Heart right ventricle (tissue), 16 donors: ENCODE results near the gene PAQR7. TPM values are rescaled to one million over a fixed set of nuclear protein-coding genes. Genes with fewer than 3 reads are reported as not detected.

Experiments
- ATAC-seq, 8 donors: fragments of 200-7000 bp; cut with Tn5 transposase; one replicate each; pipeline ENCODE4 v1.9.1; 2020; ENCODE audit warnings: mild to moderate bottlenecking in 8 of 8, moderate library complexity in 8 of 8, moderate number of reproducible peaks in 1 of 8
- DNase-seq, 2 donors: peaks; one replicate each; pipeline ENCODE4 v3.0.0-alpha.2; 2020
- H3K27ac ChIP-seq, 10 donors: fragments of 200-600 bp; sonication (generic) in 2 of 10; one replicate each; pipeline versions ENCODE4 v1.5.0 to v1.8.0; 2020 to 2022; ENCODE audit warnings: mild to moderate bottlenecking in 3 of 10
- H3K27me3 ChIP-seq, 7 donors: fragments of 200-600 bp; one replicate each; pipeline ENCODE4 v1.8.0; 2021 to 2022; ENCODE audit warnings: mild to moderate bottlenecking in 2 of 7
- H3K36me3 ChIP-seq, 9 donors: fragments of 200-600 bp; sonication (generic) in 1 of 9; one replicate each; pipeline versions ENCODE4 v1.5.0 to v1.8.0; 2020 to 2022; ENCODE audit warnings: mild to moderate bottlenecking in 2 of 9
- H3K4me1 ChIP-seq, 9 donors: fragments of 200-600 bp; sonication (generic) in 1 of 9; one replicate each; pipeline versions ENCODE4 v1.5.0 to v1.8.0; 2020 to 2022; ENCODE audit warnings: mild to moderate bottlenecking in 4 of 9
- H3K4me3 ChIP-seq, 10 donors: fragments of 200-600 bp; sonication (generic) in 2 of 10; one replicate each; pipeline versions ENCODE4 v1.5.0 to v1.8.0; 2020 to 2022; ENCODE audit warnings: mild to moderate bottlenecking in 7 of 10, moderate library complexity in 2 of 10
- H3K9me3 ChIP-seq, 11 donors: fragments of 200-600 bp in 10 of 11; sonication (generic) in 2 of 11; one replicate each; pipeline versions ENCODE4 v1.5.0 to v1.8.0; 2013 to 2022; ENCODE audit warnings: mild to moderate bottlenecking in 2 of 11, control low read depth in 1 of 11, moderate library complexity in 1 of 11
- WGBS, 2 donors: extraction: QIAGEN DNeasy Blood & Tissue Kit; methylation state at CpG; one replicate each; pipeline ENCODE4 v1.1.7; 2013; ENCODE audit warnings: inconsistent platforms in 1 of 2; 5-methylcytosine and 5-hydroxymethylcytosine counted together
- intact Hi-C, 10 donors: fragments of 100-400 bp; cut with DNase I; formaldehyde crosslinking; loops; one replicate each; pipeline versions ENCODE4 v1.11.1 to v1.14.2; 2022
- polyA plus RNA-seq, 2 donors: library from polyadenylated mRNA; stranded (reverse); fragments of 200-250 nt; gene quantifications; one replicate each; pipeline ENCODE4 v1.2.3, GENCODE V29; 2013
- total RNA-seq, 10 donors: library from RNA; stranded (reverse); fragmentation: NEBNext Ultra II Directional in 3 of 10; extraction: Animal tissue kit (Norgen Biotek cat#: 25700) in 3 of 10; gene quantifications; one replicate each; pipeline versions ENCODE4 v1.2.1 to v1.2.4, GENCODE V29; 2021 to 2023
- TF ChIP-seq, protein P1 (sequence below), 9 donors: fragments of 200-600 bp; sonication (generic) in 2 of 9; IDR thresholded peaks; one replicate each; pipeline versions ENCODE4 v1.5.0 to v1.8.0; 2021 to 2022; ENCODE audit warnings: antibody characterized with exemption in 9 of 9, mild to moderate bottlenecking in 5 of 9, moderate library complexity in 1 of 9
- donor health status: Arrhythmogenic right ventricular cardiomyopathy.
- donor health status: ischemic (EF 13 %, LVEDD 7.1; RV severe dilation, severe dysfunction).
- donor health status: healthy with polysubstance abuse.
- donor health status: DM: no; HTN: yes; CAD: no.
- donor health status: DM: no; HTN: no; CAD: no.
- donor health status: ischemic (EF 25% LVEDD 6.9; RV normal size, moderate dysfunction).
- donor health status: ischemic (EF 25% LVEDD 5.7; RV mildly dilated, moderate dysfunction).
- donor health status: healthy.
- donor health status: DM: yes; HTN: yes; CAD: no.
- donor health status: Ischemic cardiomyopathy.
- donor health status: ischemic (EF 35%, LVEDD 5.7; RV mildly dilated, moderate dysfunction).
- donor health status: nonischemic (EF 11% LVEDD 7.7; RV severe dilation, severe dysfunction).
- donor health status: DM: yes; HTN: yes; CAD: no.
- donor health status: PGD.
- donor health status: ischemic (EF 29% LVEDD 5.4; RV normal size, mild dysfunction).
- donor health status: nonischemic (EF 23%, LVEDD 6.1; RV moderate dilation, normal function).

Gene PAQR7
- total and polyA plus RNA-seq, 12 donors = 1.2 to 3.8 (median 2.1) TPM

DNA sequence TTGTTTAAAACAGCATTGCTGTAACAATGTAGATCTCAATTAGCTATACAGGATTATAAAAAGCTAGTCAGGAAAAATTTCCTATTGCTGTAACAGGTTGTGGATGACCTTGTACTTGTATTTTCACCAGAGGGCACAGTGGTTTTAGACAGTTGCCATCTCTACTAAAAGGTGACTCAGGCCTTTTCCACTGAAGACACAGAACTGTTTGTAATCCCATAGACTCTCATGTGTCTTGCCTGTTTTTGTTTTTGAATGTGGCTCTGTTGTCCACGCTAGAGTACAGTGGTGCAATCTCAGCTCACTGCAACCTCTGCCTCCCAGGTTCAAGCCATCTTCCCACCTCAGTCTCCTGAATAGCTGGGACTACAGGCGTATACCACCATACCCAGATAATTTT lies 49.9 kb downstream of the PAQR7 start:
- peaks cover 12 to 64% (median 34%) of the 10 kb centered on the region in 9 donors for H3K4me1 ChIP-seq
- 87 to 94% methylated on average over 2 of the region's 2 CpGs for WGBS, 2 donors

DNA sequence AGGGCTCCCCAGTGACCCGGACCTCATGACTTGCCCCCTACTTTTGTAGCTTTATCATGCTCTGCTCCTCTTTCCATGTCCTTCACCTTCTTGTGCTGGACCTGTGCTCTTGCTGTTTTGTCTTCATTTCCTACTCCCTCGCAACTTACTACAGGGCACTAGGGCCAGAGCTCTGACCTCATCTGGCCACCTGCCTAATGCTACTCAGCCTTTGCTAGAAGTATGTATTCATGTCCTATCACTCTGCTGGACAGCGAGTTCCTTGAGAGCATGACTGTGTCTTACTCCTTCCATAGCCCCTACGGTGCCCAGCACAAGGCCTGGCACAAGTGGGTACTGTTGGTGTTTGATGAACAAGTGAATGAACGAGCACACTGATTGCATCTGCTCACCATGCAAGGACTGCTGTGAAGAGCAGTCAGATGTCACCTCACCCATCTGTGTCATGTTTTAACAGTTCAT lies 53.8 kb downstream of the PAQR7 start:
- Histone ChIP-seq H3K4me1 (peaks cover 12 to 68% (median 43%) of the 10 kb centered on the region in 9 donors), H3K4me3 (peak overlapping the region in 9 of 10 donors; percentile 71 to 100 (median 95)), H3K27ac (peak overlapping the region in 9 of 10 donors; percentile 84 to 98 (median 97)), H3K27me3 (no peaks in the 10 kb centered on the region), H3K9me3 (no peaks in the 10 kb centered on the region), H3K36me3 (peaks cover 0 to 37% (median 8%) of the 10 kb centered on the region in 9 donors)
- WGBS, 2 donors = 38 to 46% methylated on average over 5 of the region's 5 CpGs
- ATAC-seq (peak in 3 of 8 donors; percentile 4 to 11 (median 7)), DNase-seq (no peak)
- intact Hi-C loops = loop anchor here in 1 of 10 donors (2.0 kb wide), 1 partner anchor 177 kb away; the partner anchor contains the start of gene PAFAH2
- TF ChIP-seq, protein P1, sequence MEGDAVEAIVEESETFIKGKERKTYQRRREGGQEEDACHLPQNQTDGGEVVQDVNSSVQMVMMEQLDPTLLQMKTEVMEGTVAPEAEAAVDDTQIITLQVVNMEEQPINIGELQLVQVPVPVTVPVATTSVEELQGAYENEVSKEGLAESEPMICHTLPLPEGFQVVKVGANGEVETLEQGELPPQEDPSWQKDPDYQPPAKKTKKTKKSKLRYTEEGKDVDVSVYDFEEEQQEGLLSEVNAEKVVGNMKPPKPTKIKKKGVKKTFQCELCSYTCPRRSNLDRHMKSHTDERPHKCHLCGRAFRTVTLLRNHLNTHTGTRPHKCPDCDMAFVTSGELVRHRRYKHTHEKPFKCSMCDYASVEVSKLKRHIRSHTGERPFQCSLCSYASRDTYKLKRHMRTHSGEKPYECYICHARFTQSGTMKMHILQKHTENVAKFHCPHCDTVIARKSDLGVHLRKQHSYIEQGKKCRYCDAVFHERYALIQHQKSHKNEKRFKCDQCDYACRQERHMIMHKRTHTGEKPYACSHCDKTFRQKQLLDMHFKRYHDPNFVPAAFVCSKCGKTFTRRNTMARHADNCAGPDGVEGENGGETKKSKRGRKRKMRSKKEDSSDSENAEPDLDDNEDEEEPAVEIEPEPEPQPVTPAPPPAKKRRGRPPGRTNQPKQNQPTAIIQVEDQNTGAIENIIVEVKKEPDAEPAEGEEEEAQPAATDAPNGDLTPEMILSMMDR (IDR thresholded peaks at IDR 0.05) = no peak

More for the DNA sequence above, 49.9 kb downstream of the PAQR7 start:
- Histone ChIP-seq H3K36me3 (peaks cover 0 to 73% (median 47%) of the 10 kb centered on the region in 9 donors), H3K4me3 (no peak overlapping the region), H3K27ac (peak overlapping the region in 2 of 10 donors; percentile 16 to 58), H3K9me3 (no peaks in the 10 kb centered on the region), H3K27me3 (no peaks in the 10 kb centered on the region)
- intact Hi-C loops = no loop called here
- no peak for DNase-seq
- no peak for ATAC-seq
- TF ChIP-seq, protein P1 (IDR thresholded peaks at IDR 0.05) = no peak

DNA sequence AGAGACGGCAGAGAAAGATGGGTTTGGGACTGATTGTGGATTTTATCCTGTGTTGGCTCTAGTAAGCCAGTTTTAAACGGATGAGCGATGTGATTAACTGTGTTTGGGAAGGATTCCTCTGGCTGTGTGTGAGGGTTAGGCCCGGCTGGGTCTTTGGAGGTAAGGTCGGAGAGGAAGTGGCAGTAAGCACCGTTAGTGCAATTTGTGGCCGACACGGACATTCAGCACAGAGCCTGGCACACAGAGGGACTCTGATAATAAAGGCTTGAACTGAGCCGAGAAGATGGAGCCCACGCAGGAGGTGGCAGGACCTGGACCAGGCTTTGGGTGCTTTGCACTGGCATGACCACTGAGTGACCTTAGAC lies 54.4 kb downstream of the PAQR7 start:
- no peak for DNase-seq
- Histone ChIP-seq H3K36me3 (peaks cover 0 to 37% (median 2%) of the 10 kb centered on the region in 9 donors), H3K4me3 (peak overlapping the region; percentile 71 to 100 (median 96)), H3K27me3 (no peaks in the 10 kb centered on the region), H3K9me3 (no peaks in the 10 kb centered on the region), H3K27ac (peak overlapping the region in 9 of 10 donors; percentile 84 to 98 (median 97)), H3K4me1 (peaks cover 12 to 68% (median 43%) of the 10 kb centered on the region in 9 donors)
- 29 to 30% methylated on average over 10 of the region's 10 CpGs for WGBS, 2 donors
- no peak for ATAC-seq
- TF ChIP-seq, protein P1 (IDR thresholded peaks at IDR 0.05) = no peak
- intact Hi-C loops = loop anchor here in 1 of 10 donors (2.0 kb wide), 1 partner anchor 178 kb away; the partner anchor contains the start of gene PAFAH2

DNA sequence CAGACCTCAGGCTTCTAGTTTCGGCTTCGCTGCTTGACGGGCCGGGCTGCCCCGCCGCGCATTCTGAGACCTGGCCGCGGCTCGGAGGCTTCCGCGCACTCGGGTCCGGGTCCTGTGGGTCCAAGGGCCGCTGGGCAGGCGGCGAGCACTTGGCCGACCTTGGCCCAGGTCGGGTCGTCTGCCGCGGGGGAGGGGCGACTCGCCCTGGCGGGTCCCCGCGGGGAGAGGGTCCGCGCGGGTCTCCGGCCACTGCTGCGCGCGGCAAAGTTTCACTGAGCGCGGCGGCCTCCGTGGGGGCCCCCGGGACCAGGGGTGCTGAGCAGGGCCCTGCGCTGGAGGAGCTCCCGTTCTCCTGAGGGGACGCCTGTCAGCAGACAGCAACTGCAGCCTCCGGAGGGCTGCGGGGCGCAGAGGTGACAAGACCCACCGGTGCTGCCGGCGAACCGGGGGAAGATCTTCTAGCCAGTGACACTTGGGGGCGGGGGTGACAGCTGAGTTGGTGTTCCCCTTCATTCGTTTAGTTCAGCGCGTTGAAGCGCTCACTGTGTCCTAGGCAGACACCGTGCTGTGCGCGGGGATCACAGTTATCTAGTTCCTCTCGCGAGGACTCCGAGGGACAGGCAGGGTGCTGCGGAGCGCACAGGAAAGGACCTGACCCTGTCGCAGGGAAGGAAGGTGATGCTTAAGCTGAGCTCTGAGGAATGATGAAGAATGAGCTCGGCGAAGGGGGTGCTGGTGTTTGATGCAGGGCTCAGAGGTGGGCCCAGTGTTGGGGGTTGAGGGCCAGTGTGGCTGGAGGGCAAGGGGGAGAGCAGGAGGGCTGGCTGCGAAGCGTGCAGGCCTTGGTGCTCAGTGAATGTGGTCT lies 55.0 kb downstream of the PAQR7 start:
- H3K4me3 ChIP-seq = peak overlapping the region; percentile 71 to 100 (median 96)
- DNase-seq (peak in 1 of 2 donors; percentile 54), ATAC-seq (peak; percentile 46 to 69 (median 58))
- WGBS, 2 donors = 1% methylated on average over 67 of the region's 67 CpGs
- peaks cover 0 to 37% (median 4%) of the 10 kb centered on the region in 9 donors for H3K36me3 ChIP-seq
- H3K4me1 ChIP-seq = peaks cover 12 to 62% (median 43%) of the 10 kb centered on the region in 9 donors
- H3K27me3 ChIP-seq = no peaks in the 10 kb centered on the region
- TF ChIP-seq, protein P1 (IDR thresholded peaks at IDR 0.05) = no peak
- H3K27ac ChIP-seq = peak overlapping the region; percentile 84 to 98 (median 97)
- no peaks in the 10 kb centered on the region for H3K9me3 ChIP-seq
- intact Hi-C loops = loop anchor here in 1 of 10 donors (2.0 kb wide), 1 partner anchor 178 kb away; the partner anchor contains the start of gene PAFAH2
